K562 (cell line): ENCODE measurements around the gene TAS2R43.

ENCODE experiments used
- ESRRA ChIP-seq: fragments of 450-650 bp; IDR thresholded peaks from 2 replicates; pipeline ENCODE4 v1.6.1; 2014; ENCODE audit warnings: low read depth, mild to moderate bottlenecking, moderate library complexity, borderline replicate concordance
- FOXK1 ChIP-seq: sonication (generic); formaldehyde crosslinking; IDR thresholded peaks from 2 replicates; pipeline ENCODE4 v1.8.0; 2022; ENCODE audit warnings: missing genetic modification reagents, mild to moderate bottlenecking, borderline replicate concordance
- POLR2AphosphoS2 ChIP-seq: IDR thresholded peaks from 2 replicates; pipeline ENCODE4 v1.6.1; 2012; ENCODE audit warnings: low read length, improper control_type of control experiment
- SIN3A ChIP-seq, 2 experiments: fragments of 150-350 bp in 1 of 2; IDR thresholded peaks; 2 replicates each; pipeline ENCODE4 v1.6.1; 2011 to 2016; ENCODE audit warnings: borderline replicate concordance in 2 of 2, low read depth in 2 of 2, low read length in 2 of 2, mild to moderate bottlenecking in 2 of 2, moderate library complexity in 2 of 2; ENCODE audit not compliant: control insufficient read depth in 1 of 2
- TARDBP ChIP-seq: fragments of 450-650 bp; IDR thresholded peaks from 2 replicates; pipeline ENCODE4 v1.6.1; 2016
- YY1 ChIP-seq, 3 experiments: IDR thresholded peaks; 2 replicates each; pipeline ENCODE4 v1.6.1; 2011; ENCODE audit warnings: low read length in 2 of 3, mild to moderate bottlenecking in 2 of 3, moderate library complexity in 2 of 3, borderline replicate concordance in 1 of 3, control low read depth in 1 of 3, low read depth in 1 of 3; ENCODE audit not compliant: insufficient read depth in 3 of 3, insufficient replicate concordance in 2 of 3, control insufficient read depth in 1 of 3, insufficient read length in 1 of 3; ENCODE audit errors: extremely low read depth in 1 of 3
- TF ChIP-seq, protein P1 (sequence below): sonication (generic); formaldehyde crosslinking; IDR thresholded peaks from 2 replicates; pipeline ENCODE4 v1.8.1; 2023; ENCODE audit warnings: missing genetic modification reagents, mild to moderate bottlenecking, borderline replicate concordance
- TF ChIP-seq, protein P2 (sequence below): sonication (generic); formaldehyde crosslinking; IDR thresholded peaks from 2 replicates; pipeline ENCODE4 v1.8.1; 2022; ENCODE audit warnings: missing genetic modification reagents
- TF ChIP-seq, protein P3 (sequence below): sonication (generic); formaldehyde crosslinking; IDR thresholded peaks from 2 replicates; pipeline ENCODE4 v1.9.0; 2022; ENCODE audit warnings: mild to moderate bottlenecking, missing genetic modification reagents

DNA sequence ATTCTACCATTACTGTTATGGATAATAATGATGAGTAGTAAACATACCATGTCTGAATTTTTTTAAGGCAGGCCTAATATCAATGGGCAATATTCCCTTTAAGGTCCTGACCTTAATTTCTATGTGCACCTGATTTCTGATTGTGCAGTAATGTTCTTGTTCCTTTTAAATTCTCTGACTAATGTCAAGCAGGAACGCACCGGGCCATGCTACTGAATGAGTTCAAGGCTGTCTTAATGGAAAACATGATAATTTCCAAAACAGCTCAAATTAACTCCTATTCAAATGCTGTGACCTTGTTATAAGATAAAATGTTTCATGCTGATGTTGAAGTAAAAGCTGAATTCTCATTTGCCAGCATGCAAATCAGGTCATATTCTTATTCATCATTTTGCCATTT, 36.8 kb downstream of the TAS2R43 start:
- TF ChIP-seq FOXK1 (no peak), SIN3A (IDR thresholded peaks at IDR 0.05; ENCODE audit: borderline replicate concordance in 2 of 2, control insufficient read depth in 1 of 2, low read depth in 2 of 2, low read length in 2 of 2) (no peak), TARDBP (no peak), POLR2AphosphoS2 (no peak), YY1 (IDR thresholded peaks at IDR 0.05; ENCODE audit: borderline replicate concordance in 1 of 3, control insufficient read depth in 1 of 3, extremely low read depth in 1 of 3, insufficient read depth in 3 of 3, insufficient read length in 1 of 3, insufficient replicate concordance in 2 of 3, low read depth in 1 of 3, low read length in 2 of 3) (no peak), ESRRA (no peak)
- TF ChIP-seq, protein P1, sequence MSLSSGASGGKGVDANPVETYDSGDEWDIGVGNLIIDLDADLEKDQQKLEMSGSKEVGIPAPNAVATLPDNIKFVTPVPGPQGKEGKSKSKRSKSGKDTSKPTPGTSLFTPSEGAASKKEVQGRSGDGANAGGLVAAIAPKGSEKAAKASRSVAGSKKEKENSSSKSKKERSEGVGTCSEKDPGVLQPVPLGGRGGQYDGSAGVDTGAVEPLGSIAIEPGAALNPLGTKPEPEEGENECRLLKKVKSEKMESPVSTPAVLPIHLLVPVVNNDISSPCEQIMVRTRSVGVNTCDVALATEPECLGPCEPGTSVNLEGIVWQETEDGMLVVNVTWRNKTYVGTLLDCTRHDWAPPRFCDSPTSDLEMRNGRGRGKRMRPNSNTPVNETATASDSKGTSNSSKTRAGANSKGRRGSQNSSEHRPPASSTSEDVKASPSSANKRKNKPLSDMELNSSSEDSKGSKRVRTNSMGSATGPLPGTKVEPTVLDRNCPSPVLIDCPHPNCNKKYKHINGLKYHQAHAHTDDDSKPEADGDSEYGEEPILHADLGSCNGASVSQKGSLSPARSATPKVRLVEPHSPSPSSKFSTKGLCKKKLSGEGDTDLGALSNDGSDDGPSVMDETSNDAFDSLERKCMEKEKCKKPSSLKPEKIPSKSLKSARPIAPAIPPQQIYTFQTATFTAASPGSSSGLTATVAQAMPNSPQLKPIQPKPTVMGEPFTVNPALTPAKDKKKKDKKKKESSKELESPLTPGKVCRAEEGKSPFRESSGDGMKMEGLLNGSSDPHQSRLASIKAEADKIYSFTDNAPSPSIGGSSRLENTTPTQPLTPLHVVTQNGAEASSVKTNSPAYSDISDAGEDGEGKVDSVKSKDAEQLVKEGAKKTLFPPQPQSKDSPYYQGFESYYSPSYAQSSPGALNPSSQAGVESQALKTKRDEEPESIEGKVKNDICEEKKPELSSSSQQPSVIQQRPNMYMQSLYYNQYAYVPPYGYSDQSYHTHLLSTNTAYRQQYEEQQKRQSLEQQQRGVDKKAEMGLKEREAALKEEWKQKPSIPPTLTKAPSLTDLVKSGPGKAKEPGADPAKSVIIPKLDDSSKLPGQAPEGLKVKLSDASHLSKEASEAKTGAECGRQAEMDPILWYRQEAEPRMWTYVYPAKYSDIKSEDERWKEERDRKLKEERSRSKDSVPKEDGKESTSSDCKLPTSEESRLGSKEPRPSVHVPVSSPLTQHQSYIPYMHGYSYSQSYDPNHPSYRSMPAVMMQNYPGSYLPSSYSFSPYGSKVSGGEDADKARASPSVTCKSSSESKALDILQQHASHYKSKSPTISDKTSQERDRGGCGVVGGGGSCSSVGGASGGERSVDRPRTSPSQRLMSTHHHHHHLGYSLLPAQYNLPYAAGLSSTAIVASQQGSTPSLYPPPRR (CRISPR knock-in tag), result no peak
- TF ChIP-seq, protein P2, sequence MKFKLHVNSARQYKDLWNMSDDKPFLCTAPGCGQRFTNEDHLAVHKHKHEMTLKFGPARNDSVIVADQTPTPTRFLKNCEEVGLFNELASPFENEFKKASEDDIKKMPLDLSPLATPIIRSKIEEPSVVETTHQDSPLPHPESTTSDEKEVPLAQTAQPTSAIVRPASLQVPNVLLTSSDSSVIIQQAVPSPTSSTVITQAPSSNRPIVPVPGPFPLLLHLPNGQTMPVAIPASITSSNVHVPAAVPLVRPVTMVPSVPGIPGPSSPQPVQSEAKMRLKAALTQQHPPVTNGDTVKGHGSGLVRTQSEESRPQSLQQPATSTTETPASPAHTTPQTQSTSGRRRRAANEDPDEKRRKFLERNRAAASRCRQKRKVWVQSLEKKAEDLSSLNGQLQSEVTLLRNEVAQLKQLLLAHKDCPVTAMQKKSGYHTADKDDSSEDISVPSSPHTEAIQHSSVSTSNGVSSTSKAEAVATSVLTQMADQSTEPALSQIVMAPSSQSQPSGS (CRISPR knock-in tag), result no peak
- TF ChIP-seq, protein P3, sequence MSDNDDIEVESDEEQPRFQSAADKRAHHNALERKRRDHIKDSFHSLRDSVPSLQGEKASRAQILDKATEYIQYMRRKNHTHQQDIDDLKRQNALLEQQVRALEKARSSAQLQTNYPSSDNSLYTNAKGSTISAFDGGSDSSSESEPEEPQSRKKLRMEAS, result no peak
